H9 (cell line): ENCODE results near the gene OXCT2. TPM values are rescaled to one million over a fixed set of nuclear protein-coding genes. Genes with fewer than 3 reads are reported as not detected.

Experiments
- DNase-seq: peaks from one replicate; pipeline ENCODE4 v3.0.0-alpha.2; 2017
- H2AFZ ChIP-seq: one replicate; pipeline ENCODE4 v1.6.1; 2013; ENCODE audit warnings: mild to moderate bottlenecking, low read length, control low read depth, moderate library complexity
- H2AK5ac ChIP-seq: 2 replicates; pipeline ENCODE4 v1.6.1; 2013; ENCODE audit warnings: low read length, control low read depth, mixed read lengths; ENCODE audit not compliant: insufficient read length
- H2BK120ac ChIP-seq: one replicate; pipeline ENCODE4 v1.6.1; 2013; ENCODE audit warnings: low read depth, mild to moderate bottlenecking, low read length, control low read depth, inconsistent platforms; ENCODE audit not compliant: poor library complexity, severe bottlenecking
- H2BK12ac ChIP-seq: 2 replicates; pipeline ENCODE4 v1.6.1; 2013; ENCODE audit warnings: low read length, control low read depth, mixed read lengths, low read depth; ENCODE audit not compliant: insufficient read length
- H2BK15ac ChIP-seq: 2 replicates; pipeline ENCODE4 v1.6.1; 2013; ENCODE audit warnings: low read depth, low read length, control low read depth
- H2BK20ac ChIP-seq: one replicate; pipeline ENCODE4 v1.6.1; 2013; ENCODE audit warnings: low read depth, mild to moderate bottlenecking, low read length, control low read depth, inconsistent platforms; ENCODE audit not compliant: poor library complexity, severe bottlenecking
- H2BK5ac ChIP-seq: 2 replicates; pipeline ENCODE4 v1.6.1; 2013; ENCODE audit warnings: low read length, control low read depth, mixed read lengths; ENCODE audit not compliant: insufficient read length
- H3K14ac ChIP-seq: 2 replicates; pipeline ENCODE4 v1.6.1; 2013; ENCODE audit warnings: low read length, control low read depth; ENCODE audit not compliant: insufficient read depth
- H3K18ac ChIP-seq: 2 replicates; pipeline ENCODE4 v1.6.1; 2013; ENCODE audit warnings: low read depth, mild to moderate bottlenecking, mixed read lengths, low read length, control low read depth; ENCODE audit not compliant: insufficient read length
- H3K23ac ChIP-seq: 2 replicates; pipeline ENCODE4 v1.6.1; 2013; ENCODE audit warnings: low read length, control low read depth, mixed read lengths, low read depth; ENCODE audit not compliant: insufficient read length
- H3K23me2 ChIP-seq: 2 replicates; pipeline ENCODE4 v1.6.1; 2013; ENCODE audit warnings: low read depth, mild to moderate bottlenecking, mixed read lengths, low read length, control low read depth; ENCODE audit not compliant: insufficient read length, poor library complexity, severe bottlenecking
- H3K27ac ChIP-seq: 2 replicates; pipeline ENCODE4 v1.5.1; 2013; ENCODE audit warnings: low read length, control low read depth, mixed read lengths, low read depth; ENCODE audit not compliant: insufficient read length
- H3K27me3 ChIP-seq: 2 replicates; pipeline ENCODE4 v1.6.1; 2013; ENCODE audit warnings: low read length, control low read depth, inconsistent platforms; ENCODE audit not compliant: insufficient read depth
- H3K4ac ChIP-seq: 2 replicates; pipeline ENCODE4 v1.6.1; 2013; ENCODE audit warnings: low read depth, mild to moderate bottlenecking, control low read depth, inconsistent platforms, low read length, moderate library complexity
- H3K4me1 ChIP-seq: 2 replicates; pipeline ENCODE4 v1.6.1; 2013; ENCODE audit warnings: low read length, control low read depth, inconsistent platforms; ENCODE audit not compliant: insufficient read depth
- H3K4me2 ChIP-seq: 2 replicates; pipeline ENCODE4 v1.6.1; 2013; ENCODE audit warnings: low read length, control low read depth, mixed read lengths; ENCODE audit not compliant: insufficient read length, insufficient read depth
- H3K56ac ChIP-seq: 2 replicates; pipeline ENCODE4 v1.6.1; 2013; ENCODE audit warnings: low read depth, mild to moderate bottlenecking, mixed read lengths, low read length, control low read depth; ENCODE audit not compliant: insufficient read length
- H3K79me1 ChIP-seq: 2 replicates; pipeline ENCODE4 v1.6.1; 2013; ENCODE audit warnings: low read depth, mild to moderate bottlenecking, moderate library complexity, low read length, control low read depth, inconsistent platforms; ENCODE audit not compliant: insufficient read depth, poor library complexity, severe bottlenecking
- H3K79me2 ChIP-seq: 2 replicates; pipeline ENCODE4 v1.6.1; 2013; ENCODE audit warnings: low read length, control low read depth, inconsistent platforms; ENCODE audit not compliant: insufficient read depth
- H3K9ac ChIP-seq: 2 replicates; pipeline ENCODE4 v1.6.1; 2013; ENCODE audit warnings: low read length, control low read depth, mixed read lengths; ENCODE audit not compliant: insufficient read length; ENCODE audit errors: extremely low read depth
- H3K9me3 ChIP-seq: one replicate; pipeline ENCODE4 v1.6.1; 2013; ENCODE audit warnings: low read depth, low read length, inconsistent platforms; ENCODE audit not compliant: control insufficient read depth
- H3T11ph ChIP-seq: one replicate; pipeline ENCODE4 v1.6.1; 2013; ENCODE audit warnings: mild to moderate bottlenecking, low read length, control low read depth, inconsistent platforms
- H4K20me1 ChIP-seq: one replicate; pipeline ENCODE4 v1.6.1; 2013; ENCODE audit not compliant: control insufficient read depth, insufficient read length, insufficient read depth
- H4K5ac ChIP-seq: 2 replicates; pipeline ENCODE4 v1.6.1; 2013; ENCODE audit warnings: low read depth, mild to moderate bottlenecking, mixed read lengths, low read length, control low read depth; ENCODE audit not compliant: insufficient read length
- H4K8ac ChIP-seq: replicated peaks from 2 replicates; pipeline ENCODE4 v1.6.1; 2013; ENCODE audit warnings: low read length, control low read depth, mixed read lengths, low read depth; ENCODE audit not compliant: insufficient read length
- H4K91ac ChIP-seq: 2 replicates; pipeline ENCODE4 v1.6.1; 2013; ENCODE audit warnings: low read depth, mild to moderate bottlenecking, moderate library complexity, mixed read lengths, low read length, control low read depth; ENCODE audit not compliant: insufficient read length
- H3K27ac Mint-ChIP-seq, 3 experiments: 2 replicates in 2 of 3; 3 replicates in 1 of 3; pipeline ENCODE4 v1.8.0; 2020 to 2021; ENCODE audit warnings: mixed read lengths in 3 of 3, mild to moderate bottlenecking in 1 of 3, moderate library complexity in 1 of 3
- H3K27me3 Mint-ChIP-seq: 2 replicates; pipeline ENCODE4 v1.8.0; 2021; ENCODE audit warnings: low read depth, mild to moderate bottlenecking, moderate library complexity, mixed read lengths
- H3K36me3 Mint-ChIP-seq, 3 experiments: 2 replicates in 2 of 3; 3 replicates in 1 of 3; pipeline ENCODE4 v1.8.0; 2020 to 2021; ENCODE audit warnings: low read depth in 3 of 3, mixed read lengths in 3 of 3; ENCODE audit not compliant: insufficient read depth in 1 of 3
- H3K4me1 Mint-ChIP-seq, 2 experiments: 2 replicates each; pipeline ENCODE4 v1.8.0; 2020; ENCODE audit warnings: mixed read lengths in 2 of 2
- H3K4me3 Mint-ChIP-seq, 2 experiments: 2 replicates in 1 of 2; 3 replicates in 1 of 2; pipeline ENCODE4 v1.8.0; 2020 to 2021; ENCODE audit warnings: mild to moderate bottlenecking in 2 of 2, mixed read lengths in 2 of 2, moderate library complexity in 1 of 2
- H3K9me3 Mint-ChIP-seq, 2 experiments: 2 replicates in 1 of 2; 3 replicates in 1 of 2; pipeline ENCODE4 v1.8.0; 2020; ENCODE audit warnings: mild to moderate bottlenecking in 2 of 2, mixed read lengths in 2 of 2, moderate library complexity in 1 of 2
- CTCF ChIP-seq: fragments of 200-600 bp; sonication (generic); conservative IDR thresholded peaks from 3 replicates; pipeline ENCODE4 v1.8.0; 2021; ENCODE audit warnings: antibody characterized with exemption, mild to moderate bottlenecking
- WGBS: extraction: QIAGEN DNeasy Blood & Tissue Kit; methylation state at CpG from one replicate; pipeline ENCODE4 v1.1.7; 2013; ENCODE audit warnings: missing lambda C conversion rate, low lambda C conversion rate, mixed read lengths; ENCODE audit not compliant: insufficient read length; ENCODE audit errors: extremely low coverage; 5-methylcytosine and 5-hydroxymethylcytosine counted together
- total RNA-seq: library from RNA; stranded (reverse); gene quantifications from 2 replicates; pipeline ENCODE4 v1.2.1, GENCODE V29; 2021

Gene OXCT2
- total RNA-seq, 1 experiment from 2014 or later, result 3.7 TPM

- Mint-ChIP-seq H3K4me3 (no peak overlapping the region), H3K4me1 (peaks cover 7 to 8% of the 10 kb centered on the region in 2 experiments), H3K36me3 (peaks cover 0 to 4% (median 0%) of the 10 kb centered on the region in 3 experiments; a peak in 2 of 7 replicates), H3K9me3 (peaks cover 15 to 17% of the 10 kb centered on the region in 2 experiments), H3K27ac (no peak overlapping the region), H3K27me3 (peaks cover 42% of the 10 kb centered on the region)
- Histone ChIP-seq H3K56ac (no peak overlapping the region), H4K20me1 (no peaks in the 10 kb centered on the region), H4K5ac (no peak overlapping the region), H3K4me1 (no peaks in the 10 kb centered on the region; the same call in 1 of the 2 replicates), H3K79me2 (no peaks in the 10 kb centered on the region), H3K79me1 (no peaks in the 10 kb centered on the region), H4K8ac (no peak overlapping the region), H2BK5ac (no peak overlapping the region), H3K27ac (no peak overlapping the region), H2AK5ac (no peak overlapping the region), H3T11ph (no peak overlapping the region), H3K27me3 (no peaks in the 10 kb centered on the region), H4K91ac (no peak overlapping the region), H3K9ac (no peak overlapping the region), H3K23ac (no peak overlapping the region), H3K14ac (no peak overlapping the region), H3K4ac (no peak overlapping the region), H3K23me2 (no peaks in the 10 kb centered on the region), H2BK15ac (no peak overlapping the region), H2BK120ac (no peak overlapping the region), H2BK12ac (no peak overlapping the region), H2AFZ (no peak overlapping the region), H3K9me3 (no peaks in the 10 kb centered on the region), H2BK20ac (no peak overlapping the region), H3K4me2 (no peak overlapping the region), H3K18ac (no peak overlapping the region)
- no CpG with 5 or more reads among the region's 14 CpGs for WGBS
- no peak for TF ChIP-seq CTCF
- no peak for DNase-seq
These were observed 31.5 kb upstream of the OXCT2 start for GRCh38 chr1:39802496-39803260.
